Renal cortical epithelial cell (primary cell): ENCODE results near the gene UGT1A9. TPM values are rescaled to one million over a fixed set of nuclear protein-coding genes. Genes with fewer than 3 reads are reported as not detected.

Experiments
- DNase-seq: peaks from one replicate; pipeline ENCODE4 v3.0.0-alpha.2; 2011; ENCODE audit warnings: low read depth
- total RNA-seq: library from RNA; depleted of rRNA; stranded (reverse); fragments of >200 nt; gene quantifications from 2 replicates; pipeline ENCODE4 v1.2.3, GENCODE V29; 2014

The UGT1A9 gene
- total RNA-seq, 1 donor from 2014 or later, result 37.2 TPM

- no peak for DNase-seq
Measured at GRCh38 chr2:233758849-233759248, 87.2 kb downstream of the UGT1A9 start.

- DNase-seq, result no peak
Measured at GRCh38 chr2:233760043-233760442, 88.3 kb downstream of the UGT1A9 start, which contains the start of gene UGT1A1. Gene UGT1A1 (plus strand): TSS chr2:233760270. CDS start chr2:233760288, 18 bp downstream.

GRCh38 chr2:233761040-233761769 is 89.5 kb downstream of the UGT1A9 start:
- DNase-seq, result peak; percentile 23

- peak; percentile 67 for DNase-seq
Measured at GRCh38 chr2:233764264-233764663, 92.6 kb downstream of the UGT1A9 start.

- DNase-seq, result no peak
Measured at GRCh38 chr2:233764761-233765160, 93.1 kb downstream of the UGT1A9 start.

GRCh38 chr2:233766416-233766815 is 94.7 kb downstream of the UGT1A9 start:
- no peak for DNase-seq

- no peak for DNase-seq
Measured at GRCh38 chr2:233768076-233768475, 96.4 kb downstream of the UGT1A9 start.

GRCh38 chr2:233769260-233769659 is 97.6 kb downstream of the UGT1A9 start:
- no peak for DNase-seq

- DNase-seq, result no peak
Measured at GRCh38 chr2:233772153-233772552, 100.5 kb downstream of the UGT1A9 start.

- no peak for DNase-seq
Measured at GRCh38 chr2:233772583-233772982, 100.9 kb downstream of the UGT1A9 start.

- no peak for DNase-seq
Measured at GRCh38 chr2:233773854-233774253, 102.2 kb downstream of the UGT1A9 start.

GRCh38 chr2:233775414-233775813 is 103.7 kb downstream of the UGT1A9 start:
- DNase-seq, result no peak

- DNase-seq, result no peak
Measured at GRCh38 chr2:233778030-233778429, 106.3 kb downstream of the UGT1A9 start, which contains the start of gene MROH2A. Gene MROH2A (plus strand): TSS chr2:233778330. CDS start chr2:233779359, 1,029 bp downstream.

GRCh38 chr2:233779722-233780121 is 108.0 kb downstream of the UGT1A9 start:
- DNase-seq, result no peak

GRCh38 chr2:233780771-233781170 is 109.1 kb downstream of the UGT1A9 start:
- no peak for DNase-seq

GRCh38 chr2:233789554-233789953 is 117.9 kb downstream of the UGT1A9 start:
- DNase-seq, result no peak

- DNase-seq, result no peak
Measured at GRCh38 chr2:233791151-233791882, 119.6 kb downstream of the UGT1A9 start.

GRCh38 chr2:233791883-233792329 is 120.2 kb downstream of the UGT1A9 start:
- DNase-seq, result no peak

- DNase-seq, result no peak
Measured at GRCh38 chr2:233792720-233793119, 121.0 kb downstream of the UGT1A9 start.

- no peak for DNase-seq
Measured at GRCh38 chr2:233793465-233794127, 121.9 kb downstream of the UGT1A9 start.

- no peak for DNase-seq
Measured at GRCh38 chr2:233794128-233794658, 122.5 kb downstream of the UGT1A9 start.

GRCh38 chr2:233795735-233796171 is 124.1 kb downstream of the UGT1A9 start:
- no peak for DNase-seq
